Measurements from ENCODE around the gene PNPLA7. TPM values are rescaled to one million over a fixed set of nuclear protein-coding genes. Genes with fewer than 3 reads are reported as not detected.

Gene PNPLA7
- total and polyA plus RNA-seq, 4 donors = 0.75 to 6.5 (median 2.1) TPM

GRCh38 chr9:137415451-137415850, 134.8 kb downstream of the PNPLA7 start:
- 95% methylated on average over 5 of the region's 5 CpGs for whole genome bisulfite sequencing
- H3K27ac ChIP-seq (ENCODE audit: low read depth in 1 of 2, low read length in 2 of 2) = no peak overlapping the region
- DNase-seq (ENCODE audit: low spot score) = no peak

More at GRCh38 chr9:137415451-137415850, 134.8 kb downstream of the PNPLA7 start:
- Histone ChIP-seq H3K27me3 (ENCODE audit: control insufficient read depth in 4 of 4, insufficient read depth in 4 of 4, low read length in 3 of 4) (no peaks in the 10 kb centered on the region), H3K4me3 (ENCODE audit: low read depth in 1 of 3, low read length in 3 of 3) (no peak overlapping the region), H3K9ac (ENCODE audit: low read depth in 1 of 2, low read length in 2 of 2) (no peak overlapping the region), H3K9me3 (ENCODE audit: control insufficient read depth in 4 of 4, low read length in 3 of 4) (no peaks in the 10 kb centered on the region), H3K36me3 (ENCODE audit: control insufficient read depth in 4 of 4, insufficient read depth in 3 of 4, low read depth in 1 of 4, low read length in 3 of 4) (no peaks in the 10 kb centered on the region), H3K4me1 (ENCODE audit: control insufficient read depth in 4 of 4, insufficient read depth in 4 of 4, low read length in 3 of 4) (no peaks in the 10 kb centered on the region)
- TF ChIP-seq GABPA (IDR thresholded peaks at IDR 0.05 in 1 of 2, conservative IDR thresholded peaks at IDR 0.05 in 1 of 2) = no peak
- TF ChIP-seq SP1 (IDR thresholded peaks at IDR 0.05) = no peak
- TF ChIP-seq JUND (IDR thresholded peaks at IDR 0.05) = no peak
- no peak for TF ChIP-seq HNF4A (conservative IDR thresholded peaks at IDR 0.05)
- no peak for TF ChIP-seq RAD21 (IDR thresholded peaks at IDR 0.05)
- TF ChIP-seq ATF3 (IDR thresholded peaks at IDR 0.05) = no peak
- TF ChIP-seq FOXA2 (IDR thresholded peaks at IDR 0.05) = no peak
- no peak for TF ChIP-seq TAF1 (conservative IDR thresholded peaks at IDR 0.05)
- TF ChIP-seq EGR1 (IDR thresholded peaks at IDR 0.05; ENCODE audit: low read depth in 2 of 2) = no peak
- TF ChIP-seq FOXA1 (IDR thresholded peaks at IDR 0.05) = no peak
- TF ChIP-seq REST (IDR thresholded peaks at IDR 0.05) = no peak
- TF ChIP-seq RXRA (IDR thresholded peaks at IDR 0.05) = no peak
- TF ChIP-seq HNF4G (IDR thresholded peaks at IDR 0.05) = no peak
- no peak for TF ChIP-seq MAX (IDR thresholded peaks at IDR 0.05)
- no peak for TF ChIP-seq ZBTB33 (IDR thresholded peaks at IDR 0.05)
- no peak for TF ChIP-seq CTCF (IDR thresholded peaks at IDR 0.05; ENCODE audit: low read depth, low read length, missing input control)
- no peak for TF ChIP-seq NR2F2 (IDR thresholded peaks at IDR 0.05)
- no peak for TF ChIP-seq YY1 (IDR thresholded peaks at IDR 0.05)
